ENCODE measurements around the gene RBM12.

Gene RBM12

GRCh38 chr20:35652641-35653429, 11.9 kb downstream of the RBM12 start:
- DNase-seq: no peak

- no peak for DNase-seq
Observed at GRCh38 chr20:35651958-35652357, 12.7 kb downstream of the RBM12 start.

GRCh38 chr20:35650632-35651031, 14.1 kb downstream of the RBM12 start:
- no peak for DNase-seq

- DNase-seq: no peak
Observed at GRCh38 chr20:35648836-35649235, 15.9 kb downstream of the RBM12 start.

- no peak for DNase-seq
Observed at GRCh38 chr20:35644806-35645205, 19.9 kb downstream of the RBM12 start.

- no peak for DNase-seq
Observed at GRCh38 chr20:35643045-35643444, 21.7 kb downstream of the RBM12 start.

GRCh38 chr20:35641743-35642142, 23.0 kb downstream of the RBM12 start:
- DNase-seq: no peak

- DNase-seq: no peak
Observed at GRCh38 chr20:35640724-35641123, 24.0 kb downstream of the RBM12 start.

GRCh38 chr20:35638751-35639150, 25.9 kb downstream of the RBM12 start:
- DNase-seq: no peak

GRCh38 chr20:35637276-35637675, 27.4 kb downstream of the RBM12 start:
- no peak for DNase-seq

GRCh38 chr20:35636095-35636494, 28.6 kb downstream of the RBM12 start:
- no peak for DNase-seq

GRCh38 chr20:35635652-35636051, 29.0 kb downstream of the RBM12 start:
- no peak for DNase-seq

GRCh38 chr20:35632539-35633115, 32.1 kb downstream of the RBM12 start:
- DNase-seq: no peak

GRCh38 chr20:35630636-35631035, 34.1 kb downstream of the RBM12 start:
- DNase-seq: no peak

GRCh38 chr20:35629427-35630145, 35.1 kb downstream of the RBM12 start:
- no peak for DNase-seq

- DNase-seq: no peak
Observed at GRCh38 chr20:35627121-35627520, 37.6 kb downstream of the RBM12 start.

GRCh38 chr20:35626386-35627001, 38.2 kb downstream of the RBM12 start:
- no peak for DNase-seq

- DNase-seq: no peak
Observed at GRCh38 chr20:35625584-35626385, 38.9 kb downstream of the RBM12 start.

- DNase-seq: no peak
Observed at GRCh38 chr20:35621560-35621946, 43.1 kb downstream of the RBM12 start.

- no peak for DNase-seq
Observed at GRCh38 chr20:35620818-35621559, 43.7 kb downstream of the RBM12 start.

GRCh38 chr20:35619196-35620095, 45.3 kb downstream of the RBM12 start:
- peak; percentile 58 for DNase-seq

Measured in NCI-H1092 treated with DMSO at 0.1 percent for 48 hours (cell line).